LoVo (cell line): Measurements from ENCODE around the gene GLI2.

Experiments
- DNase-seq: peaks from one replicate; pipeline ENCODE4 v3.0.0-alpha.2; 2016; ENCODE audit warnings: low spot score

GLI2 gene

DNA sequence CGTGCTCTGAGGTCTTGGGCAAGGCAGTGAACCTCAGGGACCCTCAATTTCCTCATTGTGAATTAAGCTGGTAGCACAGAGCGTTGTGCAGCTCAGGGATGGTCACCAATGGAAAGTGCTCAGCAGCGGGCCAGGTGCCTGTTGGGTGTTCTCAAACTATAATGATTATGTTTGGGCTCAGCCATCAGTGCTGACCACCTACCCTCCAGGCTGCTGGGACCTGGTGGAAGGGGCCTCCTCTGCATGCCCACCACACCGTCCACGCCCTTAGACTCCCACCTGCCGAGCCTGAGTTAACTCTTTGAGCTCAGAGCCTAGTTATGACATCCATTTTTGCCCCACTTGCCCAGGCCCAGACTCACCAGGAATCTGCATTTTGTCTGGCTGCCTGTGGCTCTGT, 35.0 kb downstream of the GLI2 start:
- DNase-seq: no peak

- no peak for DNase-seq
These were observed 35.6 kb downstream of the GLI2 start for GRCh38 chr2:120771111-120771780.

GRCh38 chr2:120771781-120772208, 36.1 kb downstream of the GLI2 start:
- DNase-seq: no peak

GRCh38 chr2:120772261-120772660, 36.6 kb downstream of the GLI2 start:
- no peak for DNase-seq

DNA sequence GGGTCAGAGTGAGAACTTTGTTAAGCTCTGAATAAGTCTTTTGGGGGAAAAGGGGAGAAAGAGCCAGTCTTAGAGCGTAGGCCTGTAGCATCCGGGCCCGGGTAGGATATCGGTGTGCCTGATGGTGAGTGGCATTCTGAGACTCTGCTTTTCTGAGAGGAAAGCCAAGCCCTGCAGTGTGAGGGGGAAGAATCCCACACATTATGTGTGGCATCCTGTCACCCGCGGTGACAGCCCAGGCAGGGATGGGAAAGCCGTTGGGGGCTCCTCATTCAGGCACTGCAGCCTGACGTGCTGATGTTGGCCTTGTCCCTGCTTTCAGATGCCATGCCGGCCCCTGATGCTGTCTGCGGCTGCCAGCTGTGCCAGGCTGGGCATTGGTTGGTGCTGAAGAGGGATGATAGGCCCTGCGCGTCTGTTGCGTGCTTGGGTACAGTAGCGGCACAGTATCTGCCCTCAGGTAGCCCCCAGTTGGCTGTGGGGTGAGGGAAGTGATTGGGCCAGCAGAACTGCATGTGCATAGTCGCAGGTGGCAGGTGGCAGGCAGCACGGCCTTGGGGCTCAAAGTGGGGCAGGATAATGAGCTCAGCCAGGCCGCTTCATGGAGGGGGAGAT, 37.6 kb downstream of the GLI2 start:
- no peak for DNase-seq

DNA sequence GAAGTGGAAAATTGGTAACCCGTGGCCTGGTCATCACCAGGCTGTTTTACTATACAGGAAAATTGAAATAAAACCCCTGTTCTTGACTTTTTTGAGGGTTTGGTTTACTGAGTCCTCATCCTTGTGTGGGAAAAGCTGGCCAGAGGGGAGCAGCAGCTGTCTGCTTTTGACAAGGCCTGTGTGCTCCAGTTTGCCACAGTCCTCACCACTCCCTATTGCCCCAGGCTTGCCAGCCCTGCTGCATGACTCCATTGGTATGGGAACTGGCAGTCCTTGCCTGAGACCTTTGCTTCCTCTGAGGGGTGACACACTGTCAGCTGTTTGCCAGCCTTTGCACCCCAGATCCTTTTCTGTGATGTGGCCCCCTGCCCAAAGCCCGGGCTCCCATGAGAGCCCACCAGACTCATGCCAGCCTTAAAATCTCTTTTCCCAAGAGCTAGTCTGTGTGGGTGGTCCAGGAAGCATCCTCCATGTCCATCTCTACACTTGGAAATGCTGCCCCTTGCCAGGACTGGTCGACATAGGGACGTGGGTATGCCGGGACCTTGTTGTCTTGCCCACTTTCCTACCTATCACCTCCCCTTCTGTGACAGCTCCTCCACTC, 39.0 kb downstream of the GLI2 start:
- DNase-seq: no peak

DNA sequence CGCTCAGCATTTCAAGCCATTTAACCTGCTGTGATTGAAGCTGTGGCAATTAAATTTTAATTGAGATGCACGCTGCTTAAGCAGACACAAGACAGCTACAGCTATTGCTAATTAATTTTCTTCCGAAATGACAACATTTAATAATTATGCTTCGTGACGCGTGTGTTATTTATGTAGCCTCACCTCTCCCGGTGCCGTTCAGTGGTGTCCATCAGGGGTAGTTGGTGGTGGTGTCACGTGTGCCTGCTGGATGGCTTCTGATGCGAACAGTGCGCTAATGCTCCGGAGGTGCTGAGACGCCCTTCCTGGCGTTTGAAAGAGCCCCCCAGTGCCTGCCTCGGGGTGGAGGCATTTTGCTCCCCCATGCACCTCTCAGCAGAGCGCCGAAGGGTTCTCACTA, 39.5 kb downstream of the GLI2 start:
- no peak for DNase-seq

GRCh38 chr2:120775801-120776589, 40.3 kb downstream of the GLI2 start:
- DNase-seq: no peak

DNA sequence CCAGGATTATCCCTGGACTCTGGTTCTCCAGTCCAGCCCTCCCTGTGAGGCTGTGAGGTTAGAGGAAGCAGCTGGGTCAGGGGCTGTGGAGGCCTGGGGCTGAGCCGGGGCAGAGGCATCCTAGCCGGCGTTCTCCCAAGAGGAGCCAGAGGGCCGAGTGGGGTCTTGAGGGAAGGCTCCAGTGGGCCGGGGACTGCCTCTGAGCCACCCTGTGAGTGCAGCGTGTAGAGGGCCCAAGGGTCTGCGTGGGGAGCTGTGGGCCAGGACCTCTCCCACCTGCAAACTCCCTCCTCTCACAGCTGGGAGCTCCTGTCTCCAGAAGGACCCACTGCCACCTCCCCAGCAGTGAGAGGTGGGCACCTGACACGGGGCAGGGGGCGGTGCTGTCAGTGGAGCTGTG, 41.0 kb downstream of the GLI2 start:
- no peak for DNase-seq

DNA sequence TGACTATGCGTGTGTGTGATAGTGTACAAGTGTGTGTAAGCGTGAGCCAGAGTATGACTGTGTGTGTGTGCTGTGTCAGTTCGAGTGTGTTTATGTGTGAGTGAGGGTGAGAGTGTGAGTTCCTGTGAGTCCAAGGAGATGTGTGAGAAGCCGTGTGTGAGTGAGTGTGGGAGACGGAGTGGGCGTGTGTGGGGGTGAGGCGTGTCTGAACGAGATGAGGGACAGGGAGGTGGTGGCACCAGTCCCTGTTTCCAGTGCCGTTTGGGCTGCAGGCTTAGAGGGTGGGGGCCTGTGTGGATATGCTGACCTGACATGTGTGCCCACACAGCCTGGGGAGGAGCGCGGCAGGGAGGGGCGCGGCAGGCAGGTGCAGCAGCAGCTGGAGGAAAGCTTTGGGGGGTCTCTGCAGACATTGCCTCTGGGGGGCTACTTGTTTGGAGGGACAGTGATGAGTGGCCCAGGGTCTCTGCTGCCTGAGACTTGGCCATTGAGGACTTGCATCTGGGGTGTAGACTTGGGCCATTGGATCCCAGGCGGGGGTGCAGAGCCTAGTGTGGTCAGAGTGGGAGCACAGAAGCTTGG, 41.6 kb downstream of the GLI2 start:
- no peak for DNase-seq

DNA sequence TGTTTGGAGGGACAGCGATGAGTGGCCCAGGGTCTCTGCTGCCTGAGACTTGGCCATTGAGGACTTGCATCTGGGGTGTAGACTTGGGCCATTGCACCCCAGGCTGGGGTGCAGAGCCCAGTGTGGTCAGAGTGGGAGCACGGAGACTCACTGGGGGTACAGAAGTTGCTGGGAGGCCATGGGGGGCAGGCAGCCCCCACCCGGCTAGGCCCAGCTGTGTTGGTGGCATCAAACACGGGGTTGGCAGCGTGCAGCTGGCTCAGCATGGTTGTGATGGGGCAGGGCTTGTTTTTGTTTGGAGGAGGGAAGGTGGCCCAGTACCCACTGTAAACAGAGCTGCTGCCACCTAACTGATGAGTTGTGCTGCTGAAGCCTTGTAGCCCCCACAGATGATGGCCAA, 42.1 kb downstream of the GLI2 start:
- no peak for DNase-seq

DNA sequence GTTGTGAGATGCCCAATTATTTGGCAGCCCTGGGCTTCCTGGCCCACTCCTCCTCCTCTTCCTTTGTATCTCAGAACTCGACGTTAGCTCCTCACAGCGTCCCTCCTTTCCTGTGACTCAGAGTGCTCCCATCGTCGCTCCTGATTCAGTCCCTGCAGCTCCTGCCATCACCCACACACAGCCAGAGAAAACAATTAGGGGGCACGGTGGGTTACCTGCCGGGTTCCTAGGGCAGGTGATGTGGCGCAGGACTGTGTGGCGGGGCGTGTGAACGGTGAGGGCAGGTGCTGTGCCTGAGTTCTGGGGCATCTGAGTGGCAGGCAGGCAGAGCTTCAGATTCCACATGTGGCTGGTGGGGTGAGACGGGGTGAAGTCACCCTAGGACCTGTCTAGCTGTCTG, 42.6 kb downstream of the GLI2 start:
- no peak for DNase-seq

- no peak for DNase-seq
These were observed 44.2 kb downstream of the GLI2 start for GRCh38 chr2:120779781-120780283.

DNA sequence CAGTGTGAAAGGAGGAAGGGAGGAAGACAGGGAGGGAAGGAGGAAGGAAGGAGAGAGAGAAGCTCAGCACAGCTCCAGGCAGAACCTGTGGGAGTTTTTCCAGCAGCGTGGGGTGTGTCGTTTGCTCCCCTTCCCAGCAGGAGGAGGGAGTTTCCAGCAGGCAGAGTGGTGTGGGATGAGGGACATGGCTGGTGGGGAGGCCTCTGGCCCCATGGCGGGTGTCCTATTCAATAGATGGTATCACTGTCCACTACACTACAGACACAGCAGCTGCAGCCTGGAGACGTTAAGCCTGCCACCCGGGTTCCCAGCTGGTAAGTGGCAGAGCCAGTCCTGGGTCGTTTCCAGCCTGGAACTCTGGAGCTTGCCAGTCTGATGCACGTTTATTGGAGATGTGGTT, 44.7 kb downstream of the GLI2 start:
- no peak for DNase-seq

- no peak for DNase-seq
These were observed 47.7 kb downstream of the GLI2 start for GRCh38 chr2:120783371-120783791.

DNA sequence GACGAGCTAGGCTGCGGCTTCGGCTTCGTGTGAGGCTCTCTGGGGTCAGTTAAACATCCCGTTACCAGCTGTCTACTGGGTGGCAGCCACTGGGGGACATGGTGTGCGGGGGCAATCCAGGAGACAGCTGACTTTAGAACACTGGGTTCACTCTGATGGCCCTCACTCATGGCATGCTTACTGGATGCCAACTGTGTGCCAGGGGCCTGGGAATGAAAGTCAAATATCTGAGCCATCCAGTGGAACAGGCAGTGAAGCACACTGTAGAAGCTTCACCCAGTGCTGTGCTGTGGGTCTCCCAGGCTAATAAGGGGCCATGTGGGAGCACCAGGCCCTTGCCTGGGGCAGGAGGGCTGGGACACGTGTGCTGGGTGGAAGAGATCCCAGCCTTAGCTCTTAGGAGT, 48.3 kb downstream of the GLI2 start:
- DNase-seq: no peak
